GM21526 (cell line): ENCODE measurements around the gene DLL4.

Experiments
- ATAC-seq: cut with Tn5 transposase; IDR thresholded peaks from one replicate; pipeline ENCODE4 v1.9.1; 2021; ENCODE audit warnings: moderate library complexity; ENCODE audit not compliant: unreplicated experiment, low FRiP score

The DLL4 gene

GRCh38 chr15:40925863-40926658 lies 3.1 kb upstream of the DLL4 start:
- no peak for ATAC-seq

DNA sequence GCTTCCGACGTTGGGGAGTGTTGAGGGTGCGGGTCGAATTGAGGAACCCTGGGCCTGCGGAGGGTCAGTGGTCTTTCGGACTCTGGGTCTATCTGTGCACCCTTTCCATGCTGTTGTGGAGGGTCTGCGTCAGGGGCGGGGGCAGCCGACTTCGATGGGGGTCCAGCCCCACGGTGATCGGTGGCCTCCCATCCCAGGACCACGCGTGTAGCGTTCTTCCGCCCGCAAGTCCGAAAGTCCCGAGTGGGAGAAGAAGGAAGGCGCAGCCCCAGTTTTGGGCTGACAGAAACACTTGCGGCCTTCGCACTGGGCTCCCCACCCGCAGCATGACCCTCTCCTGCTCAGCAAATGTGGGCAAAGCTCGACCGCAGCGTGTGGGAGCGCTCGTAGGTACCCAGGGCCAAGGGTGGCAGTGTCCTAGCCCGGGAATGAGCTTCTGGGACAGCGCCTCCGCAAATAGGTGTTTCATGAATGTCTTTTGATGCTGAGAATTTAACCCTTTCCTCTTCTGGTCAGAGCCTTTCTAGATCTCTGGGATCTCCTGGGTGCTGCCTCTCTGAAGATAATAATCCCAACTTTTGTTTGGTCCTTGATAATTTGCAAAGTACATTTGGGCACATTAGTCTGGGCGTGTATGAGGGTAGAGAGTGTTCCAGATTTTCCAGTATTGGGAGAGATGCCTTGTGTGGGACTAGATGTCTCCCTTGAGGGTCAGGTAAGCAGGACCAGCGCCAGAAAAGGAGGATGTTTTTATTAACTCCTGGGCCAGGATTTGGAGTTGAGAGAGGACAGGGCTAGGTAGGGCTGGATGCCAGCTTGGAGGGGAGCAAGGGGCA lies 2.3 kb upstream of the DLL4 start:
- ATAC-seq, result no peak

DNA sequence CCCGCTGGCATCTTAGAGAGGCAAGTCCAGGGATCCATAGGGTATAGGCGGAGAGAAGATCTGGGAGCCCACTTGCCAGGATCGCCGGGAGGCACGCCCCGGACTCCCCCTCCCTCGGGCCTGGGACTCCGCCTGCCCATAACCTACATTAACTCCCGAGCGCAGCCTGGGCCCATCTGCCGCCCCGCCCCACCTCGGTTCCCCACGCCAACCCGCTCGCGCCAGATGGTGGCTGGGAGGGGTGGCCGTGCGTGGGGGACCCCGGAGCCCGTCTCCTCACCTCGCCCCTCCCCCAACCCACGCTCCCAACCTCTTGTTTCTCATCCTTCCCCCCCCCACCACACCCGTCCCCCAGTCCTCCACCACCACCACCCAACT lies 1.7 kb upstream of the DLL4 start:
- no peak for ATAC-seq

DNA sequence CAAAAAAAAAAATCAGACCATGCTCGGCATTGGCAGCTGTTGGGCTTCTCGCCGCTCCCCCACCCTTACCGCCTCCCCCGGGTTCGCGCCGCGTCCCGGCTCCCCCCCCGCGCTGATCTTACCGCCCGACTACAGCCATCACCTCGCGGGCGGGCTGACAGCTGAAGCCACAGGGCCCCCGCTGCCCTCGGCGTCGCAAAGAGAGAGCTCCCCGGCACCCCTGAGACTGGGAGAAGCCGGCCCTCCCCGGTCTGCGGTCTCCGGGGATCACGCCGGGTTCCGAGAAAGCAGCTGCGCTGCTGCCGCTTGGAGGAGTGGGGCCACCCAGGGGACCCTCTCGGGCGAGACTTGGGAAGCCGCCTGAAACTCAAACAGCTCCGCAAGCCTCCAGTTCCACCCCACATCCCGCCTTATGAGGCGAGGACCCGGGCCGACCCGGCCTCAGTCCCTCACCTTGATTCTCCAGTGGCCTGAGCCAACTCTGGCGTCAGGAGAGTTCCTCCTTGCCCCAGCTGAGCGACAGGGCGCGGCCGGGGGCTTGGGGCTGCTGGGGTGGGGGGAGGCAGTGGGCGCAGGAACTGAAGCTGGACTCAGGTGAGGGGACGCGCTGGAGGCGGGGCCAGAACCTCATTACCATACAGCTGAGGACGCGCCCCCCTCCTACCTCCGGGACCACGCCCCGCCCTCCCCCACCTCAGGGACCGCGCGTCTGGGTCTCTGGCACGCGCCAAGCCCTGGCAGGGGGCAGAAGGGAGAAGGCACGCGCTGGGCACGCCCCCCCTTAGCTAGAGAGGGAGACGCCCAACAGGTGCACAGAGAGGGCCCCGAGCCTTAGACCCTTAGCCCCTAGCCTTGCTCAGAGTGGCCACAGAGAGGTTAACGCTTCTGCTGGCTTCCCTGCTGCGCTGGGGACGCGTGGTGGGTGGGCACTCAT lies 1.0 kb upstream of the DLL4 start:
- no peak for ATAC-seq

GRCh38 chr15:40929660-40930429 lies 705 bp downstream of the DLL4 start:
- ATAC-seq, result no peak

- no peak for ATAC-seq
Observed at GRCh38 chr15:40930430-40931299, 1.5 kb downstream of the DLL4 start.

- ATAC-seq, result no peak
Observed at GRCh38 chr15:40931300-40932142, 2.4 kb downstream of the DLL4 start.

- no peak for ATAC-seq
Observed at GRCh38 chr15:40932156-40932555, 3.0 kb downstream of the DLL4 start.

GRCh38 chr15:40932649-40933516 lies 3.7 kb downstream of the DLL4 start:
- ATAC-seq, result no peak

- ATAC-seq, result no peak
Observed at GRCh38 chr15:40933517-40933902, 4.4 kb downstream of the DLL4 start.

DNA sequence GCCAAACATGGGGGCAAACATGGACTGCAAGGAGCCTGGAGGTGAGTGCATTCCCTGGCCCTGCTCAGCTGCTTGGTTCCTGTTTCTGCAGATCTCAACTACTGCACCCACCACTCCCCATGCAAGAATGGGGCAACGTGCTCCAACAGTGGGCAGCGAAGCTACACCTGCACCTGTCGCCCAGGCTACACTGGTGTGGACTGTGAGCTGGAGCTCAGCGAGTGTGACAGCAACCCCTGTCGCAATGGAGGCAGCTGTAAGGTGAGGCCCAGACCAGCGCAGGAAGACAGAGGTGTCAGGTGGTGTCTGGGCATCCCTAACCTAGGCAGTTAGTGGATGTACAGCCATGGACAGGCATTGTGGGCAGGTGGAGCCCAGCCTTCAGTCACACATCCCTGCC lies 5.3 kb downstream of the DLL4 start:
- ATAC-seq, result no peak

DNA sequence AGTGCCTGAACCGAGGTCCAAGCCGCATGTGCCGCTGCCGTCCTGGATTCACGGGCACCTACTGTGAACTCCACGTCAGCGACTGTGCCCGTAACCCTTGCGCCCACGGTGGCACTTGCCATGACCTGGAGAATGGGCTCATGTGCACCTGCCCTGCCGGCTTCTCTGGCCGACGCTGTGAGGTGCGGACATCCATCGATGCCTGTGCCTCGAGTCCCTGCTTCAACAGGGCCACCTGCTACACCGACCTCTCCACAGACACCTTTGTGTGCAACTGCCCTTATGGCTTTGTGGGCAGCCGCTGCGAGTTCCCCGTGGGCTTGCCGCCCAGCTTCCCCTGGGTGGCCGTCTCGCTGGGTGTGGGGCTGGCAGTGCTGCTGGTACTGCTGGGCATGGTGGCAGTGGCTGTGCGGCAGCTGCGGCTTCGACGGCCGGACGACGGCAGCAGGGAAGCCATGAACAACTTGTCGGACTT lies 7.1 kb downstream of the DLL4 start:
- ATAC-seq, result no peak

GRCh38 chr15:40936709-40937666 lies 7.8 kb downstream of the DLL4 start:
- ATAC-seq, result no peak

DNA sequence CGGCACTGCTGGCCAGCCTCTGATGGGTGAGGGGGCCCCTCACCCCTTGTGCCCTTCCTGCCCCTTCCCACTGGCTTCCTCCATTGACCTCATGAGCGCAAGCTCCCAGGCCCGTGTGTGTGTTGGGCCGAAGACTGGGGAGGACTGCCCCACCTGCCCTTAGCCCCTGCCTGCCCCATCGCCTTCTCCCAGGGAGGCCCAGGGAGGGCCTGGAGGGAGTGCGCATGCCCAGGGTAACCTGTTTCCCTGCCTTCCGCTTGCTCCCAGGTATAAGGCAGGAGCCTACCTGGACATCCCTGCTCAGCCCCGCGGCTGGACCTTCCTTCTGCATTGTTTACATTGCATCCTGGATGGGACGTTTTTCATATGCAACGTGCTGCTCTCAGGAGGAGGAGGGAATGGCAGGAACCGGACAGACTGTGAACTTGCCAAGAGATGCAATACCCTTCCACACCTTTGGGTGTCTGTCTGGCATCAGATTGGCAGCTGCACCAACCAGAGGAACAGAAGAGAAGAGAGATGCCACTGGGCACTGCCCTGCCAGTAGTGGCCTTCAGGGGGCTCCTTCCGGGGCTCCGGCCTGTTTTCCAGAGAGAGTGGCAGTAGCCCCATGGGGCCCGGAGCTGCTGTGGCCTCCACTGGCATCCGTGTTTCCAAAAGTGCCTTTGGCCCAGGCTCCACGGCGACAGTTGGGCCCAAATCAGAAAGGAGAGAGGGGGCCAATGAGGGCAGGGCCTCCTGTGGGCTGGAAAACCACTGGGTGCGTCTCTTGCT lies 8.8 kb downstream of the DLL4 start:
- no peak for ATAC-seq

GRCh38 chr15:40938536-40938870 lies 9.4 kb downstream of the DLL4 start:
- no peak for ATAC-seq
